ENCODE data around the gene ANK3.

ANK3 gene

DNA sequence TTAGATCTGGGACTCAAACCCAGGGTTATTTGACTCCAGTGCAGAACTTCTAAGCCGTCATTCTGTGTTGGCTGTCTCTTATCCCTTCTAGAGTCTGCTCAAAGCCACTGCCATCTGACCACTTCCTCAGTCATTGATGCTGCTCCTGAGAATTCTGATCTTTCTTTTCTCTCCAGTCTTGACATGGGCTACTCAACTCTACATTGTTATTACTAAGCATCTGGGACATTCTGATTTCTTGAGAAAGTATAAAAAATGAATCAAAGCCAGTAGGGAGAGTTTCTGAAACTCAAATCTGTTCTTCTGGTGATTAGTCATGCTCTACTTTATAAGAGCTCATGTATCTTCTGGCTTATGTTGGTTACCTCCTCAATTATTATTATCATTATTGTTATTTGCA lies 48.7 kb downstream of the ANK3 start:
- no peak for DNase-seq

DNA sequence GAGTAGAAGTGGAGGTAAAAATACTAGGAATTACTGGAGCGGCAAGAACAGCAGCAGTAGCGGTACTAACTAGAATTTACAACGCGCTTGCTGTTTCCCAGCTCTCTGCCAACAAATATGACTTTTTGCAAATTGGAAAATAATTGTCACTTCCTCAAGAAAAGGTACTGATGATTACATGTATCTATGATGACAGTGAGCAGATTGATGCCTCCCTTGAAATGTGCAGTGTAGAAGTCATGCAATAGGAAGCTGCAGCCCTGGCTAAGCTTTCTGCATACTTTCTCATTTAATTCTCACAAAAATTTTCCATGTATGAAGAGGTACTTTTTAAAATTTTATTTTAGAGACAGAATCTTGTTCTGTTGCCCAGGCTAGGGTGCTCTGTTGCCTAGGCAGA lies 49.9 kb downstream of the ANK3 start:
- DNase-seq, result no peak

DNA sequence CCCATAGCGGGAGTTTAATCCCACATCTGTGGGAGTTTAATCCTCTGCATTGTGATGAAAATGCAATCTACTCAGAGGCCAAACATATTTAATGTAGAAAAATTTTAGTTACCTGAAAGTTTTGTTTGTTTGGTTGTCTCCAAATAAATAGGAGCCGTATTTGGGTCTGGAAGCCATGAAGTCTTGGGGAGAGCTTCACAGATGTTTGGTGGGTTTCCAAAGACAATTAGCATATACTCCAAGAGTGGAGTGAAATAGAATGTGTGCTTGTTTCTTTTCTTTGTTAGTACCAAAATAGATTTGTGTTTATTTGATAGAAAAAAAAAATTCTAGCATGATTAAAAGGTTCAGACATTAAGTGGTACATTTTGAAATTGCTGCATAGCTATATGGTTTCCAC lies 50.9 kb downstream of the ANK3 start:
- DNase-seq, result no peak

DNA sequence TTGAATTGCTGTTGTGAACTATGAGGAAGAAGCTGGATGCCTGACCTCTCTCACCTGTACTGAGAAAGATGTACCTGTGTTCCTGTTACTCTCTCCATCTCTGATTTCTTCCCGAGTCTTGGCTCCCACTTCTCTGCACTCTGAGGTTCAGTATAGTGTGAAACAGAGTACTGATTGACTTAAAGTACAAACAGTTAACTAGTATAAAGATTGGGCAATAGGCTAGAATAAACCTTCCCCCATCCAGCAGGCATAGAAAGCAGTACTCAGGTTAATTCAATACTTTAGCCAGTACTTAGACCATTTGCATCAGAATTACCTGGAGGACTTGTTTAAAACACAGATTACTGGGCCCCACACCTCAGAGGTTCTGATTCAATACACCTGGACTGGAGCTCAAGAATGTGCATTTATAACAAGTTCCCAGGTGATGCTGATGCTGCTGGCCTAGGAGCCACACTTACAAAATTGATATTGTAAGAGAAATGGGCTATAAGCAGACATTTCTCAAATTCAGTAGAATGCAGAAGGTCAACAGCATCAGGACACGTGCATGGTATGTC lies 51.6 kb downstream of the ANK3 start:
- DNase-seq, result no peak

DNA sequence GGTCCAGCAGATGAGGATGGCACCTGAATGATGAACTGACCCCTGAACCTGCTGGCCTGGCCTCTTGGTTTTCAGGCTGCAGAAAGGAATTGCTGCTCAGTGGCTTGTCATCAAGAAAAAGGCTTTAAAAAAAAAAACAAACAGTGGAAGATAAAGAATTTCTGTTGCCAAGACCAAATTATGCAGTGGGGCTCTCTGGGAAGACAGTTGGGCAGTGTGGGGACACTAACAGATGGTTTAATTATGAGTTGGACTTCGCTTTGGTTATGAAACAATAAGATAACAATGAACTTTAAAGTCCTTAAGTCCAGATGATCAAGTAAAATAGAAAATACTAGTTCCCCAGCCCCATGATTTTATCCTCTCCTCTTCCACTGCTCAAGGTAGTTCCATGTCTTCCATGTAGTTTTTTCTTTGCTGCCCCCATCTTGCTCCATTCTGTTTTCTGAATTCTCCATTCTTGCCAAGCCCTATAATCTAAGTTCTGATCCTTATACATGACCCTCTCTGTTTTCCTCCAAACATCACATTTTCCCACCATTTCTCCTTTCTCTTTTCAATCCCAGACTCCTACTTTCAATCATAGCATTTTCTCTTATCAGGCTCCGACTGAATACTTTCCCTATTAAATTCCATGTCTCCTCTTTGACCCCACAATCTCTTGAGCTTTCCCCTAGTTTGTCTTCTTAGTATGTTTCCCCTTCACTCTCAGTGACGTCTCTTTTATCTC lies 52.6 kb downstream of the ANK3 start:
- DNase-seq, result no peak

DNA sequence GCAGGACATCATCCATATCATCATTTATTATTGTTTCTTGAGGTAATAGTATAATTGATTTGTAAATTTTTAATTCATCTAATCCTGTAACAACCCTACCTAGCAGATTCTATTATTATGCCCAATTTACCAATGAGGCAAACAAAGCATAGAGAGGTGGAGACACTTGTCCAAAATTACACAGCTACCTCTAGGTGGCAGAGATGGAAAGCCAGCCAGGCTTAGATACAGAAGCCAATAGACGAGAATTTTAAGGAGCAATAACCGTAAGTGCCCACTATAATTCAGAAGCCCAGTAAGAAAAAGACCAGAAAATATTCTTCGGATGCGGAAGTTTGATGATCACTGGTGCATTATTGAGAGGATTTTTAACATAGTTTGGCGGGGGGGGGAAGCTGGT lies 54.0 kb downstream of the ANK3 start:
- no peak for DNase-seq

DNA sequence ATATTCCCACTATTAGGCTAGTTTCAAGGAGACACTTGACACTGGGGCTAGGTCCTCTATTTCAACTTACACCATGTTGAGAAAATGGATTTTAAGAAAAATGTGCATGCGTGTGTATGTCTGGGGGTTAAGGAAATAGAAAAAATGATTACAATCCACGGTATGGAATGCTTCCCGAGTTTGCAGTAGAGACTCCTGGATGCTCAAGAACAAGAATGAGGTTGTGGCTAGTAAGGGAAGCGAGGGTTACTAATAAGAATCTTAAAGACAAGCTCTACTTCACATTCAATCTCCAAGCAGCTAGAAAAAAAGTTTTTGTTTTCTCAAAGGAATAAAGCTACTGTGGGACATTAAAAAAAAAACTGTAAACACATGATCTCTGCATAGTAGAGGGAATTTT lies 54.7 kb downstream of the ANK3 start:
- DNase-seq, result no peak

DNA sequence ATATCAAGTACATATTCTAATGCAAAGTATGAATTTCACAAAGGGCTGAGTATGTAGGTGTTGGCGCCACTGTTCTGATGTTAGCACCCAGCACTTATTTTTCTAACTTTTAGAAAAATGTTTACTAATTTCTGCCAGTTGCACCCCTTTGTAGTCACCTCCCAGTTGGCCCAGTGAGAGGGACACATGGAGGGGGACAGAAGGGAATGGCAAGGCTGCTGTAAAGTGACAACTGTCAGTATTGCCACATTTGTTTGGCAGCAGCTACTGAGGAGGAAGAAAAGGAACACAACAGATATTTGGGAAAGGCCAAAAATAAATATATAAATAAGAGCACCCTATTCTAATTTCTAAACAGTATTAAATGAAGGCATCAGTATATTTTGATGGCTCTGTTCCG lies 57.3 kb downstream of the ANK3 start:
- DNase-seq, result no peak

DNA sequence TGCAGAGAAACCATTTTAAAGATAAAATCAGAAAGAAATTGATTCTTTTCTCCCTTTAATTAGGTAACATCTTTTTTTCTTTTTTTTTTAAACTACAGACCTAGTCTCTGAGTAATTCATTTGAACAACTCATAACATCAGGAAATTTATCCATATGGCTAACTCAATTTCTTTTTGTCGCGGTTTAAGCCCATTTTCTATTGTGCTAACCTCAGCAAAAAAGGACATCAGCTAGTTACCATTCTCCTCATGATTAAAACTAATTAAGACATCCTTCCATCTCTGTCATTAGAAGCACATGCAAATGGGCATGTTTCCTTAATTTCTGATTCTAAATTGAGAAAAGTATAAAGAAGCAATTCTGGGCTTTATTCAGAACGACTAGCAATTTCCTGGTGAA lies 57.8 kb downstream of the ANK3 start:
- no peak for DNase-seq

DNA sequence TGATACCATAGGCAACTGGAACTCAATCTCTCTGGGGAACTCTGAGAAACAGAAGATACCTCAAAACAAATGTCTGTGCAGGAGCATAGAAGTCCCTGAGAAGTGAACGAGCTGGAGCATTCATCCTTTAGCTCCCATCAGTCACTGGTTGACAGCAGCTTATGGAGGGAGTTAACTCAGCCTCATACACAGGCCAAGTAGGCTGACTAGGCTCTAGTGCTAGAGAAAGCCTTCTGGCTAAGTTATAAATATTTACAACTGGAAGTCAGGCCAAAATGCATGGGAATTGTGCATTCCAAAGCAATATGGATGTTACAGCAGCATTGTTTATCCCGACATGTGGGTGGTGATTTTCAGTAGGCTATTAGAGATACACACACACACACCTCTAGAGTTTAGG lies 66.5 kb downstream of the ANK3 start:
- DNase-seq, result no peak

DNA sequence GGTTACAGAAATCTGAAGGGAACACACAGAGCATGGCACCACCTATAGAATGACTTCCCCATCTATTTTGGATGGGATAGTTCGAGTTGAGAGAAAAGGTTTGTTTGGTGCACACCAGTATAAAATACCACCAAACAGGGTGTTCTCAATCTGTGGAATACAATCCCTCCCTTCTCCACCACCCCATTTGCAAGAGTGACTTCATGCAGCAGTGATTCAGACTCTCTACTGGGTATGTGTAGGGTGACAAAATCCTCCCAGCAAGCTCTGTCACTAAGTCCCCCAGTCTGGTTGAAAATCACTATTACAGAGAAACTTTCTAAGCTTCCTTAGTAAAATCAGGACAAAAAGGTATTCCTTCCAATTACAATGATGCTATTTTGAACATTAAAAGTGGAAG lies 69.0 kb downstream of the ANK3 start:
- no peak for DNase-seq

DNA sequence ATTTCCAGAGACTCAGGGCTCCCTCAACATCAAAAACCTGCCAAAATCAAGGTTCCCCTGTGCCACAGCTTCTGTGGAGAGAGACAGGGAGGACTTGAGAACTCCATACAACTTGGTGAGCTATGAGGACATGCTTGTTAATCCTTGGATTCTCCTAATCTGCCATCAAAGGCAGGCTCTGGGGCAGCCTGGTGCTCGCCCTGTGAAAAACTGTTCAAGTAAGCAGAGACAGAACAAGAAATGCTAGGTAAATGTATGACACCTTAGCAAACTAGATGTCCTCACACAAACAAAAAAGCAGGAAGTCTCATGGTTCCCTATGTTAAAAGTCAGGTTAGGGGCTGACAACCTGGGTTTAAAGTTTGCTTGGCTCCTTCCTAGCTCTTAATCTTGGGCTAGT lies 73.6 kb downstream of the ANK3 start:
- DNase-seq, result no peak

DNA sequence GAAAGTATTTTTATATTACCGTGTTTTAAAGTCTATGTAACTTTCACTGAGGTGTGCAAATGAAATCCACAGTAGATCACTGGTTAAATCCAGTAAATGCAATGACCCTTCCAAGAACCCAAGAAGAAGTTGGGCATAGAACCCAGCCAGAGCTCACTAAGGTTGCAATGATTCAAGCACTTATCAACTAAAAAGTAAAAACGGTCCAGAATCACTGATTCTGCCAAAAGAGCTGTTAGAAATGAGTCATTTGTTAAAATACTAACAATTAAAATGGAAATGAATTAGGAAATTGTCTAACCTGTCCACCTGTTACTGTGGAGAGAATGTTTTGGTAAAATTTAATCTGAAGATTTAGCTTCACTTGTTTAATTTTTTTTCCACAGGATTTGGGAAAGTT lies 74.4 kb downstream of the ANK3 start:
- DNase-seq, result no peak

DNA sequence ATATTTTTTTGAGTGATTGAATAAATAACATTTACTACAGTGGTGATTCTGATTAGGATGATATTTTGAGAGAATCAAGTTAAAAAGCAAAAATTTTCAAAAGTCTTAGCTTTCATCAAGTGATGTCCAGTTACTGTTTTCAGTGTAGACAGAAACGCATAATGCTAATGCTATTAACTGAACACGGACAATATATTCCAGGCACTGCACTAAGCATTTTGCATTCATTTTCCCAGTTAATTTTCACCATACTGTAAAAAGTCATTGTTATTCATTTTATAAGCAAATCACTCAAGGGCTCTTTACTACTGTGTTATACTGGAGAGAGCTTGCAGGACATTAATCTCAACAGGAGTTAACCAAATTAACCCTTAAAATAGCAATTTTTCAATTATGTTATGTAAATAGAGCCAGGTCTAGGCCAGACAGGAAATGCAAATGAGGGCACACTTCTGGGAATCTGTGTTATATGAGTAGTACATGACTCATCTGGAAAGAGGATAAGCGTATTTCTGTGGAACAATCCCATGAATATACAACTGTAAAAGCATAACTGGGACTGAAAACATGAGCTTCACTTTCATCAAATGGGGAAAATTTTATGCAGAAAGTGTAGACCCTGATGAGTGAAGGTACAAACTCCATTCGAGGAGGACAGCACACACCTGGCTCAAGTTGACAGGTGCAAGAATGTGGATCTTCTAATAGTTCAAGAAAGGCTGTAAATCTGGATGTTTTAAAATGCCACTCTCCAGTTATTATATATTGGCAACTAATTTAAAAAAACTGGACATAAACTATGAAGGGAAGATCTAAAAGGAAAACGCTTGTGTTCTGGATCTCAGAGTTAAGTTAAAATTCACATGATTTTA lies 75.4 kb downstream of the ANK3 start:
- DNase-seq, result no peak

DNA sequence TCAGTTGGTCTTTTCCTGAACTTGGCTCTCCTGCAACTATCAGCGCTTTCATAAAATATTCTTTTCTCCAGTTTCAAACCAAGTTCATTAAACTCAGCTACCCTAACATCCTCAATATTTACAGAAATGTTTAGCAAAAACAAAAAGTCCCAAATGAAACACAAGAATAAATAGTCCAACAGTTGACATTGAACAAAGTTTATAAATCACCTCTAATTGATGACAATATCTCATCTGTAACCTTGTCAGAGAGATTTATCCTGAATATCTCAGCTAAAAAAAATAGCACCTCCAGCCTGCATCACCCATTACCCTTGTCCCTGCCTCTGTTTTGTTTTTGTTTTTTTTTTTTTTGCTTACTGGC lies 76.1 kb downstream of the ANK3 start:
- DNase-seq, result no peak

DNA sequence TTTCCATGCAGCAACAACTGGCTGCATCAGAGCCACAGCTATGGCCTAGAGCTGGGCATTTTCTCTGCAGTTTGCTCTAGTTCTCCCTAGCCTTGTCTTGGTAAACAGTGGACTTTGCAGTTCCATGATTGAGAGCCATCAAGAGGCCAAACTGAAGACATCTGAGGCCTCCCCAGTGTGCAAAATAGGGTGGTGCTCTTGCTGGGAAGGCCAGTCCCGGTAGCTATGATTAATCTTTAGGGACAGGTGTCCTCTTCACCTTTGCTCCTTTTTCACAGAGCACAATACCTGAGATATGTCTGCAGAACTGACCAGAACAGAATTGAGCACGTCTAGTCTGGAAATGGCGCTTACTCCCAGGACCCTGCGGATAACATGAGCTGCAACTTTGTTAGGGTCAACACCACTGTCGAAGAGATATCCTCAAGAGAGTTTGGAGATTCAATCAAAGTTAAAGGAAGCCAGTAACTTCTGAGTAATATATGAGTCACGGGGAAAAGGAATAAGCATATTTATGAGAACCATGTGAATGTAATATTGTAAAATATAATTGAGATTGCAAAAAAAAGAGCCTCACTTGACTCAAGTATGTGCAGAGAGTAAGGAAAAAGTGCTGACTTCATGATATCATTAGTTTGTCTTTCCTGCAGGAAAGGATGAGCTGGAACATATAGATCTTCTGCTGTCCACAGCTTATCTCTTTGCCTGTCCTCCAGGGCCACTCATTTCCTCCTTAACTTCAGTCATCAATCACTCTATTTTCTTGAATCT lies 76.7 kb downstream of the ANK3 start:
- DNase-seq, result no peak

DNA sequence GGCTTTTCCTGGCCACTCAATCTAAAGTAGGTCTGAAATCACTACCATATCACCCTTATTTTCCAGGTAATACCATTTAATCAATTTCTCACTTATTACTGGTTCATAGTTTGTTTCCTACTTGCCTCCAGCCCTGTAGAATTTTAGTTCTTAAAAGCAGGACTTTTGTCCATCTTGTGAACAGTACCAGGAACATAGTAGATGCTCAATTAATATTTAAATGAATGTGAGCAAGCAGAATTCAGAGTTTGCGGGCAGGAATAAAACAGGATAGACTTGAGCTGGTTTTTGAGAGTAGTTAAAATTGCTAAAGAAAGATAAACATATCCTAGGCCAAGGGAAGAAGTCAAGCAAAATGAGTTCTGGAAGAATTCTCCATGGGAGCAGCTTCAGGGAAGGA lies 77.9 kb downstream of the ANK3 start:
- no peak for DNase-seq

DNA sequence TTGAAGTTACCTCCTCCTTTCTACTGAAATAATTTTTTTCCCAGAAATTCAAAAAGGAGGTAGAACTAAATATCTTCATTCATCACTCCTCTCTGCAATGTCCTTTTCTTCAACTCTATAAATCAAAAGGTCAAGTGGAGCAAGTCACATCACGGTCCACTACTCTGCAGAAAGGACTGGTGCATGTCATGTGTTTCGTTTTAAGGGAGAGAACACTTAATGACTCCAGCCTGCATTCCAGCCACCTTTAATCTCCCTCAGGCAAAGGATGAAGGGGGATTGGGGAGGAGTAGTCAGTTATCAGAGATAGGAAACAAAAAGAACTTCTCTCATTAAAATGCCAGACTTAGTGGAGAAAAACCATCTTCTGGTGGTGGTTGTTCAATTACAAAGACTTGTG lies 78.9 kb downstream of the ANK3 start:
- DNase-seq, result no peak

DNA sequence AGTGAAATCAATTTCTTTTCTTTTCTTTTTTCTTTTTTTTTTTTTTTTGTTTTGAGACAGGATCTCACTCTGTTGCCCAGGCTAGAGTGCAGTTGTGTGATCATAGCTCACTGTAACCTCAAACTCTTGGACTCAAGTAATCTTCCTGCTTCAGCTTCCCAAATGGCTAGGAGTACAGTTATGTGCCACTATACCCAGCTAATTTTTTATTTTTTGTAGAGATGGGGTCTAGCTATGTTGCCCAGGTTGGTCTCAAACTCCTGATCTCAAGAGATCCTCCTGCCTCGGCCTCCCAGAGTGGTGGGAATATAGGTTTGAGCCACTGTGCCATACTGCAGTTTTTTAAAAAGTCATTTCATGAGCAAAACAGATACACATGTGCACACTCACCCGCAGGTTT lies 79.8 kb downstream of the ANK3 start:
- no peak for DNase-seq

DNA sequence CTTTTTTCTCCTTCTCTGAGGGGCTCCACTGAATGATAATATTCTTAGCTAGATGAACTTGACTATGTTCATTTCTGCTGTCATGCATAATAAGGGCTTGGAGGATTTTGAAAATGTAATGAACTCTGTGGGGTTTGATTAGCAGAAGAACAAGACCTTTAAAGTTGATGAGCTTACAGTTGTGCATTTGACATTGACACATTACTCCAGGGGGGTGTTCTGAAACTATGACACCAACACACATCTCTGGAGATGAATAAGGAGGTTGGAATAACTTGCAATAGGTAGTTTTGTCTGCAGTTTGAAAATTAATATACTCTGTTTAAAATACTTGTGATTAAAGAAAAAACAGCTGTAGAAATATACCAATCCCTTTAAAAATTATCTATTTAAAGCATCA lies 80.3 kb downstream of the ANK3 start:
- no peak for DNase-seq

DNA sequence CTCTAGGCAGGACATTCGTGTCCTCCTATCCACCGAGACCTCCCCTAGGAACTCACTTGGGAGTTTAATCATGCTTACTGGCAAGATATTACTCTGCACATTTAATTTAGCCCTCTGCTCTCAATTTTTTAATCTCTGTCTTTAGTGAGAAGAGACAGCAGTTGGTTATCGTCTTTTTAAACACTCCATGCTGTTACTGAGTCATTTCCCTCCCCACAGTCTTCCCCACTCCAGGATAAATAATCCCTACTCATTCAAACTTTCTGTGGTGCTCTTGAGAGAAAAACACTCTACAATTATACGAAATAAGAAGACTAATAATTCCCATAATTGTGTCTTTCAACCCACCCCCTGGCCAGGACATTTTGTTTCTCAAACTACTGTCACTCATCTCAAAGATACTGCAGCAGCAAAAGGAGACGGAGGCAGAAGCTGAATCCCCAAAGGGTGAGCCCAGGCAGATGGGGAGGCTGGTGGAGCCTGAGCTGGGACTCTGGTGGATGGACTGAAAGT lies 84.2 kb downstream of the ANK3 start:
- no peak for DNase-seq

DNA sequence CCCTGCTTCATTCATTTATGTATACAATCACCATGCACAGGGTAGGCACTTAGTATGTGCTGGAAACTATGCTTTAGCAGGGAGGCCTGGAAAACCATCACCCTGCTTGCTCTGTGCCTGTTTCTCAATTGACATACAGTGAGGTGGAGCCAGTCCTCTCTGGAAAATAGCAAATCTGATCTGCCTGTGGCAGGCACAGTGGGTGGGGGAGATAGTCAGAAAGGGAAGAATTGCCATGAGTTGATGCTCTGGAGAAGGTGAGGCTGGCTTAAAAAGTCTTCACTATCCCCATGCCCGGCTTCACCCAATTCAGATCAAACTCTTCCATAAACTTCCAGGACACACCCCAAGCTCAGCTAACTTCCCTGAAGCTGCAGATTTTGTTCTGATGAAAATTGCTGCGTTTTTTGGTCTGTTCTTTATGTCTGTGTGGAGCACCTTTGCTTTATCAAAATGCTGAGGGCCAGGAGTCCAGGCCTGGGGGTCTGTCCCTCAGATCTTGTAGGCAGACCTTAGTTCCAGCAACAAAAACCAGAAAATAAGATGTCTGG lies 84.8 kb downstream of the ANK3 start:
- DNase-seq, result no peak

DNA sequence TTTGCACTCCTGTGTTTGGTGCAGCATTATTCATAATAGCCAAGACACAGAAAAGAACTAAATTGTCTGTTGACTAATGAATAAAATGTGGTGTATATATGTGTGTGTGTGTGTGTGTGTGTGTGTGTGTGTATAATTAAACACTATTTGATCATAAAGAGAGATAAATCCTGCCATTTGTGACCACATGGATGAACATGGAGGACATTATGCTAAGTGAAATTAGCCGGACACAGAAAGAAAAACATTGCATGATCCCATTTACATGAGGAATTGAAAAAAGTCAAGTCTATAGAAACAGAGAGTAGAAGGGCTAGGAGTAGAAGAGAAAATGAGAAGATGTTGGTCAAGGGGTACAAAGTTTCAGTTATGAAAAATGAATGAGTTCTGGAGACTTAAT lies 85.9 kb downstream of the ANK3 start:
- DNase-seq, result no peak
